Thoracic aorta (tissue), 2 donors: ENCODE data around the gene HS6ST3. TPM values are rescaled to one million over a fixed set of nuclear protein-coding genes. Genes with fewer than 3 reads are reported as not detected.

Experiments used
- ATAC-seq: fragments of 150-250 bp; one replicate; pipeline ENCODE4 v1.8.0; 2017; ENCODE audit warnings: low read depth; ENCODE audit not compliant: insufficient number of reproducible peaks, low FRiP score
- DNase-seq: peaks from one replicate; pipeline ENCODE4 v3.0.0-alpha.2; 2020; ENCODE audit warnings: low spot score
- H3K27ac ChIP-seq, 2 donors: fragments of 200-600 bp; sonication (generic); 1 replicate in 1 of 2; 2 replicates in 1 of 2; pipeline ENCODE4 v1.5.1; 2016; ENCODE audit warnings: mild to moderate bottlenecking in 2 of 2, moderate library complexity in 2 of 2
- H3K27me3 ChIP-seq: fragments of 200-600 bp; sonication (generic); replicated peaks from 2 replicates; pipeline ENCODE4 v1.6.0; 2016; ENCODE audit warnings: mild to moderate bottlenecking; ENCODE audit not compliant: insufficient read depth
- H3K36me3 ChIP-seq: fragments of 200-600 bp; sonication (generic); one replicate; pipeline ENCODE4 v1.5.1; 2016
- H3K4me1 ChIP-seq, 2 donors: fragments of 200-600 bp; sonication (generic); 1 replicate in 1 of 2; 2 replicates in 1 of 2; pipeline versions ENCODE4 v1.5.1 to v1.6.0; 2016; ENCODE audit warnings: low read depth in 2 of 2, mild to moderate bottlenecking in 1 of 2; ENCODE audit not compliant: control insufficient read depth in 1 of 2
- H3K4me3 ChIP-seq: fragments of 200-600 bp; sonication (generic); 2 replicates; pipeline ENCODE4 v1.5.1; 2016; ENCODE audit warnings: mild to moderate bottlenecking
- H3K9me3 ChIP-seq: fragments of 200-600 bp; sonication (generic); 2 replicates; pipeline ENCODE4 v1.5.1; 2016
- total RNA-seq, 2 donors: library from RNA; depleted of rRNA; stranded (reverse); fragments of >200 nt; gene quantifications; one replicate each; pipeline versions ENCODE4 v1.1.0 to v1.2.3, GENCODE V29; 2016
- TF ChIP-seq, protein P1 (sequence below): fragments of 200-600 bp; sonication (generic); IDR thresholded peaks from one replicate; pipeline ENCODE4 v1.5.1; 2019; ENCODE audit warnings: antibody characterized with exemption

The HS6ST3 gene
- total RNA-seq, 2 donors from 2014 or later, result 1.1 to 1.8 TPM

- H3K4me1 ChIP-seq, result no peaks in the 10 kb centered on the region
- ATAC-seq, result no peak
- no peaks in the 10 kb centered on the region for H3K36me3 ChIP-seq
- H3K27me3 ChIP-seq, result no peaks in the 10 kb centered on the region
- DNase-seq, result no peak
- no peak overlapping the region for H3K4me3 ChIP-seq
- no peaks in the 10 kb centered on the region for H3K9me3 ChIP-seq
- TF ChIP-seq, protein P1, sequence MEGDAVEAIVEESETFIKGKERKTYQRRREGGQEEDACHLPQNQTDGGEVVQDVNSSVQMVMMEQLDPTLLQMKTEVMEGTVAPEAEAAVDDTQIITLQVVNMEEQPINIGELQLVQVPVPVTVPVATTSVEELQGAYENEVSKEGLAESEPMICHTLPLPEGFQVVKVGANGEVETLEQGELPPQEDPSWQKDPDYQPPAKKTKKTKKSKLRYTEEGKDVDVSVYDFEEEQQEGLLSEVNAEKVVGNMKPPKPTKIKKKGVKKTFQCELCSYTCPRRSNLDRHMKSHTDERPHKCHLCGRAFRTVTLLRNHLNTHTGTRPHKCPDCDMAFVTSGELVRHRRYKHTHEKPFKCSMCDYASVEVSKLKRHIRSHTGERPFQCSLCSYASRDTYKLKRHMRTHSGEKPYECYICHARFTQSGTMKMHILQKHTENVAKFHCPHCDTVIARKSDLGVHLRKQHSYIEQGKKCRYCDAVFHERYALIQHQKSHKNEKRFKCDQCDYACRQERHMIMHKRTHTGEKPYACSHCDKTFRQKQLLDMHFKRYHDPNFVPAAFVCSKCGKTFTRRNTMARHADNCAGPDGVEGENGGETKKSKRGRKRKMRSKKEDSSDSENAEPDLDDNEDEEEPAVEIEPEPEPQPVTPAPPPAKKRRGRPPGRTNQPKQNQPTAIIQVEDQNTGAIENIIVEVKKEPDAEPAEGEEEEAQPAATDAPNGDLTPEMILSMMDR, result no peak
- H3K27ac ChIP-seq, result no peak overlapping the region
These were observed 126.6 kb downstream of the HS6ST3 start for GRCh38 chr13:96216543-96216942.

GRCh38 chr13:96218475-96218874, 128.6 kb downstream of the HS6ST3 start:
- TF ChIP-seq, protein P1, result no peak
- Histone ChIP-seq H3K4me3 (no peak overlapping the region), H3K4me1 (no peaks in the 10 kb centered on the region), H3K27me3 (no peaks in the 10 kb centered on the region), H3K27ac (no peak overlapping the region), H3K36me3 (no peaks in the 10 kb centered on the region), H3K9me3 (no peaks in the 10 kb centered on the region)
- DNase-seq (no peak), ATAC-seq (no peak)

DNA sequence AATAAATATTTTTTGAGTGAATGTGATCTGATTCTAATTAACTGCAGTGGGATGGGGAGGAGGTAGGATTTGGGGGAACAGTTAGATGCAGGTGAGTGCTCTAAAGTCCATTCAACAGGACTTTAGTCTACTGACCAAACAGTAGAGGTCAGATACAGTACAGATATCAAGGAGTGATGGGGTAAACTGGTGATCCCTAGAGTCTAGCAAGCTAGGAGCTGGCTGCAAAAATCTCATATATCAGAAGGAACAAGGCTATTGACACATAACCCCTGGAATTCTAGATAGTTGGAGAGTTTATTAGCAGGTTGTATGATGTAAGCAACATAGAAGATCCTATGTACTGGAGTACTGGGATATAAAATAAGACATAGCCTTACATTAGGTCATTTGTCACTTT, 131.6 kb downstream of the HS6ST3 start:
- Histone ChIP-seq H3K4me1 (no peaks in the 10 kb centered on the region), H3K27me3 (no peaks in the 10 kb centered on the region), H3K4me3 (no peak overlapping the region), H3K9me3 (no peaks in the 10 kb centered on the region), H3K36me3 (no peaks in the 10 kb centered on the region), H3K27ac (no peak overlapping the region)
- no peak for DNase-seq
- TF ChIP-seq, protein P1, result no peak
- no peak for ATAC-seq

DNA sequence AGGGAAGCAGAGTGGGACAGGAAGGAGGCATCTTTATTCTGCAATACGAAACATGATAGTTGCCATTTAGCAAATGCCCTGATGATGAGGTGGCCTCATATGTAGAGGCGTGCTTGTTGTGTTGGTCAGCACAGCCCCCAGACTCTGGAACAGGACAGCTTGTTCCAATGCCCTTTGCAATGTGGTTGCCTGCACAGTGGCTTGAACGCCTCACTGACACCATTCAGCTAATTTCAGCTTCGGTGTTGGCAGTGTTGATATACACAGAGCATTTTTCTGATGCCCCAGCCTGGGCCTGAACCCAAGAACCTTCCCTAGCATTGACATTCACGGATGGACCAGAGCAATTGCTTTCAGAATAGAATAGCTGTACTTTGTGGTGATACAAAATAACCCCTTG, 133.3 kb downstream of the HS6ST3 start:
- no peaks in the 10 kb centered on the region for H3K36me3 ChIP-seq
- TF ChIP-seq, protein P1, result no peak
- no peak overlapping the region for H3K4me3 ChIP-seq
- DNase-seq (no peak), ATAC-seq (no peak)
- H3K27me3 ChIP-seq, result no peaks in the 10 kb centered on the region
- H3K27ac ChIP-seq, result no peak overlapping the region
- H3K4me1 ChIP-seq, result no peaks in the 10 kb centered on the region
- H3K9me3 ChIP-seq, result no peaks in the 10 kb centered on the region

DNA sequence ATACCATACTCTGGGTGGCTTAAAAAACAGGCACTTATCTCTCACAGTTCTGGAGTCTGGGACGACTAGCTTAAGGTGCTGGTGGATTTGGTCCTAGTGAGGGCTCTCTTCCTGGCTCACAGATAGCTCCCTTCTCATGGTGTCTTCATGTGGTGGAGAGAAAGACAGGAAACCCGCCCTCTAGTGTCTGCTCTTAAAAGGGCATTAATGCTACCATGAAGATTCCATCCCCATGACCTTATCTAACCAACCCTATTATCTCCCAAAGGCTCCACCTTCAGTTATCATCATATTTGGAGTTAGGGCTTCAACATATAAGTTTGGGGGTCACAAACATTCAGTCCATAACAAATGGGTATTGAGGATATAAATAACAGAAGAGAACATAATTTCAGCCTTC, 139.4 kb downstream of the HS6ST3 start:
- Histone ChIP-seq H3K27me3 (no peaks in the 10 kb centered on the region), H3K4me1 (no peaks in the 10 kb centered on the region), H3K9me3 (no peaks in the 10 kb centered on the region), H3K4me3 (no peak overlapping the region), H3K36me3 (no peaks in the 10 kb centered on the region), H3K27ac (no peak overlapping the region)
- DNase-seq (no peak), ATAC-seq (no peak)
- TF ChIP-seq, protein P1, result no peak
